HG03575 (cell line): ENCODE measurements around the gene CHRDL2.

ENCODE experiments used
- ATAC-seq: cut with Tn5 transposase; IDR thresholded peaks from one replicate; pipeline ENCODE4 v1.9.1; 2021; ENCODE audit not compliant: unreplicated experiment, insufficient number of reproducible peaks, low FRiP score; ENCODE audit errors: extremely low read depth

Gene CHRDL2

DNA sequence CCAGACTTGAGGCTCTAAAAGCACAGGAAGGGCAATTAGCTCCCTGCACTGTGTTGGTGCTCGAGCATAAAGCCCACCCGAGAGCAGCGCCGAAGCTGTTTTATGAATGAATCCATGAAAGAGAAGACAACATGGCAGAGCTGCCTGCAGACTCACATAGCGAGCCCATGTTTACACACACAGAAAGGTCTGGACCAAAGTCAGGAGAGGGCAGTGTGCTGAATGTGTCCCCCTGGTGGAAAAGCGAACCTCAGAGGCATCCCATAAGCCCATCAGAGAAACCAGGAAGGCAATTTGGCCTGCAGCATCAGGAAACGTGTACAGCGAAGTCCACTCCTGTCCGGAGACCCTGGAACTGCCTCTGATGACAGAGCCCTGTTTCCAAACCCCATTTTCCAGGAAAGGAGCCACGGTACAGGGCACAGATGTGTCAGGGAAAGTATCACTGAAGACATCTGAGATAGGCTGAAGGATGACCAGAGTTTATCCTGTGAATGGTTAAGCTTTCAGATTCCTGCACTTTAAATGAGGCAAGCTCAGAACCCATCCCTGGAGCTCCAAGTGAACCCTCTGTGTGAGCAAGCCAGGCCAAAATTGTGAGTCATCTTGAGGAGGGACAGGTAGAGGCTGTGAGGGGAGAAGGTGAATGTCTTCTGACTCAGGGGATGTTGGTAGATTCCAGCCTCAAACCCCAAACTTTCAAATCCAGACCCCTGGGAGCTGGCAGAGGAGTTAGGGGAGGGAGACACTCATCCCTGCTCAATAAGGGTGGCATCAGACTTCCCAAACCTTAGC, 36.9 kb downstream of the CHRDL2 start:
- no peak for ATAC-seq

GRCh38 chr11:74693531-74693930, 37.7 kb downstream of the CHRDL2 start:
- no peak for ATAC-seq

DNA sequence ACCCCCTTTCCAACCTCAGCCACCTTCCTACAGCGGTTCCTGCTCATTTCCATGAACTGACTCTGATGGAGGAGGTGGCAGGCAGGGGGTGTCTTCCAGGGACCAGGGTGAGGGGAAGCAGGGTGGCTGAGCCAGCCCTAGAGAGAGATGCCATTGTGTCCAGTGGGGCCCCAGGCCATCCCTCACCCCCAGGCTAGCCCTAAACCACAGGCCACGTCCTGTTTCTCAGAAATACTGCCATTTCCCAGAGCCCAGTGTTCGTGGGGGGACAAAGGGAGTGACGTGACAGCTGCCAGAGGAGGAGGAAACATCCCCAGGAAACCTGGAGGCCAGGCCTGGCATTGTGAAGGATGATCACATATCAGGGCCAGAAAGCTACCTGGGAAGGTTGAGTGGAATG, 39.5 kb downstream of the CHRDL2 start:
- no peak for ATAC-seq

DNA sequence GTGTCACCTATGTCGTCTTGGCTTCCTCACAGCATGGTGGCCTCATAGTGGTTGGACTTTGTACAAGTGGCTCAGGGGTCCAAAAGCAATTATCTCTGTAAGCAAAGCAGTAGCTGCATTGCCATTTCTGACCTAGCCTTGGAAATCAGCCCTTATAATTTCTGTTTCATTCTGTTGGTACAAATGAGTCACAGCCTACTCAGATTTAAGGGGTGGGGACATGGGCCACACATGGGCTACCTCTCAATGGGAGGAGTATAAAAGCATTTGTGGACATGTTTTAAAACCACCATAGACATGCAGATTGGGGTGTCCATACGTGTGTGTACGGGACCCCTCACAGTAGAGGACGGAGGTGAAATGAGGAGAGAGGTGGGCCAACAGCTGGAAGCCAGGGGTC, 41.6 kb downstream of the CHRDL2 start:
- no peak for ATAC-seq

- ATAC-seq, result no peak
Measured at GRCh38 chr11:74687237-74688023, 43.8 kb downstream of the CHRDL2 start.

- no peak for ATAC-seq
Measured at GRCh38 chr11:74686792-74687191, 44.4 kb downstream of the CHRDL2 start.

GRCh38 chr11:74685905-74686304, 45.3 kb downstream of the CHRDL2 start:
- no peak for ATAC-seq

DNA sequence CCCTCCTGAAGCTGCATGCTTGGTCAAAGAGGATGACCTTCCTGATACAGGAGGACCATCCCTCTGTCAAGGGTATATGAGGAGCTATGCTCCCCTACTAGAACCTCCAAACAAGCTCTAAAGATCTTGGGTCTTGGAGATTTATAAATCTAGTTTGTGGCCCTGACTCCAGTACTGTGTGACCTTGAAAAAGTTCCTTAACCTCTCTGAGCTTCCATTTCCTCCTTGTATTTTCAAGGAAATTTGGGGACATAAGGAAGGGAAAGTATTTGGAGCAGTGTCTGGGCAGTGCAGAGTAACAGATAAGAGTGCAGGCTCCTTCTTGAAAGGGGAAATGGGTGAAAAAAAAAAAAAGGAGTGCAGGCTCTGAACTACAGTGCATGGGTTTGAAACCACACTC, 45.9 kb downstream of the CHRDL2 start:
- ATAC-seq, result no peak

DNA sequence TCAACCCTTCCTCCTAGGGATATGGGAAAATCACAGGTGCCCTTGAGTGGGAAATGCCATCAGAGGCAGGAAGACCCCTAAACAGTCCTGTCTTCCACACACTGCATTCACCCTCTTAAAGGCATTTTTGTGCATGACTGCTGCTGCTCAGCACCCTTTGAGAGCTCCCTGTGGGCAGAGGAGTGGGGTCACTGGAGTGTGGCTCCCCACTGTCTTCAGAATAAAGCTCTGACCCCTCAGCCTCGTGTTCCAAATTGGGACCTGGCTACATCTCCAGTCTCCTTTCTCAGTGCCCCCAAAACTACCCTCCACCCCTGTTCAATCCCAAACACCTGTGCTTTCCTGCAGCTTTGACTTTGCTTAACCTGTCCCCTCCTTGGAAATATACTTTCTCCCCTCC, 46.6 kb downstream of the CHRDL2 start:
- no peak for ATAC-seq

- no peak for ATAC-seq
Measured at GRCh38 chr11:74683941-74684481, 47.2 kb downstream of the CHRDL2 start.

DNA sequence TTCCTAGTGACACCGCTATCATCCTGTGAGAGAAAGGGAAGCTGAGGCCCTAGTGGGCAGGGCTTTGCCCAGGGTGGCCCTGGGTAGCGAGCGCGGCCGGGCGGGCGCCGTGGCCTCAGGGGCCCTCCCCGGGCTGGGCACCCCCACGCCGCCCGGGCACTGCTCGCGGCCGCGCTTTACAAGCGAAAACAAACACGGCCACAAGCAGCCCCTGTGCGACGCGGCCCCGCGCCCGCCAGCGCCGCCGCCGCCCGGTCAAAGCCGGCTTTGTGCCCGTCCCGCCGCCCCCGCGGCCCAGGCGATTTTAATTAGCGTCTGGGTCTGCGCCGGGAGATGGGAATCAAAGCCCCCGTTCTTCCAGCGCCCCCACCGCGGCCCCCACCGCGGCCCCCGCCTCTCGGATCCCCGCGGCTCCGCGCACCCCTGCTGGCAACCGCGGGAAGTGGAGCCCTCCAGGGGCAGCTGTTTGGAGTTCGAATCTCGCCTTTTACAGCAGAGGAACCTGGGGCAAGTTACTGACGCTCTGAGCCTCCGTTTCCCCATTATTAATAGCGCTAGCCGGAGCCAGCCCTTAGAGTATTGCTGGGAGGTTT, 47.9 kb downstream of the CHRDL2 start:
- no peak for ATAC-seq

DNA sequence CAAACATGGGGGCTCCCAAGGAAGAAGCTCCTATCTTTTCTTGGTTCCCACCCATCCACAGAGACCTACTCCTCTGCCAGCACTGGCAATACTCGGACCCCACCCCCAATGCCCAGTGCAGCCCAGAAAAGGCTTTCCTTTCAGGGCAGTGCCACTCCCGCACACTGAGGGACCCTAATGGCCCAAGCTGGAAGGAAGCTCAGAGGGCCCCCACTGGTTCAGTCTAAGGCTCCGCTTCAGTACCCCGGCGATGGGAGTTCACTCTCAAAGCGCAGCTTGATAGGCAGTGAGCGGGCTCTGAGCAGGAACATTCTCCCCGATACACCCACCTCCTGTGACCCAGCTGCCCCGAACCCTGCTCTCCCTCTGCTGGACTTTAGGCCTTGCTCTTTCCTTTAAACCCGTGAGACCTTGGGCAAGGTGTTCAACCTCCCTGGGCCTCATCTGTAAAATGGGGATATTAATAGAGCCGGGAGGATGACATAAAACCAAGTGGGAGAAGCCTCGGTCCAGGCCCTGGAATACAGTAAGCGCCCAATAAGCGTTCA, 48.4 kb downstream of the CHRDL2 start:
- no peak for ATAC-seq

GRCh38 chr11:74681686-74682651, 49.3 kb downstream of the CHRDL2 start:
- no peak for ATAC-seq

DNA sequence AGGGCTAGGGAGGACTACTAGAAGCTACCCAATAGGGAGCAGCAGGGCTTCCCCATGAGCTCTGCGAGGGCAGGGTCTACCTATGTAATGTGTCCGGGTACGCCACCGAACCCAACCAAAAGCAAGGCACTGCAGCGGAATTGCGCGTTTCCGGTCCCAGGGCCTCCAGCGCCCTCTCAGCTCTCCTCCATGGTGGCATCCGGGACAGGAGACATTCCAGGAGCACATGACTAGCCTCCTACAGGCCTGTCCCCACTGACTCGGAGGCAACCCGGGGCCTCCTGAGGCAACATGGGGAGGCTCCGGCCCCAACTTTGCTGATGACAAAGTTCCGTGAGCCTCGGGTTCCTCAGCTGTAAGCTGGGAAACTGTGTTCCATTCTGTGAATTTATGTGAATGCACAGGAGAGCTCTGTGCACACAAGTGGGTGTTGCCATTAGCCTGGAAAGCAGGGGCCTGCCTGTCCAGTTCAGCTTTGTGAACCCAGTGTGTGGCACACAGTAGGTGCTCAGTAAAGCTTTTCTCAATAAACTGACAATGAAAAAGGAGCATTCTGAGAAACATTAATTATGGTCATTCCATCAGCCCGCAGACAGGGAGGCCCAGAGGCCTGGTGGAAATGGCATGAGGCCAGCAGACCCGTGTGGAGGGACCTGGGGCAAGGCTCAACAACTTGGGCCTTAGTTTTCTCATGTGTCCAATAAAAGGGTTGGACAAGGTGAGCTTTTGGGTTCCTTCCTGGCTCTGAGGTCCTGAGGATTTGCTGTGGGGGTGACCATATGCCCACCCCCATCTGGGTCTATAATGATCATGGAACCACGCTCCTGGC, 50.3 kb downstream of the CHRDL2 start:
- ATAC-seq, result no peak

DNA sequence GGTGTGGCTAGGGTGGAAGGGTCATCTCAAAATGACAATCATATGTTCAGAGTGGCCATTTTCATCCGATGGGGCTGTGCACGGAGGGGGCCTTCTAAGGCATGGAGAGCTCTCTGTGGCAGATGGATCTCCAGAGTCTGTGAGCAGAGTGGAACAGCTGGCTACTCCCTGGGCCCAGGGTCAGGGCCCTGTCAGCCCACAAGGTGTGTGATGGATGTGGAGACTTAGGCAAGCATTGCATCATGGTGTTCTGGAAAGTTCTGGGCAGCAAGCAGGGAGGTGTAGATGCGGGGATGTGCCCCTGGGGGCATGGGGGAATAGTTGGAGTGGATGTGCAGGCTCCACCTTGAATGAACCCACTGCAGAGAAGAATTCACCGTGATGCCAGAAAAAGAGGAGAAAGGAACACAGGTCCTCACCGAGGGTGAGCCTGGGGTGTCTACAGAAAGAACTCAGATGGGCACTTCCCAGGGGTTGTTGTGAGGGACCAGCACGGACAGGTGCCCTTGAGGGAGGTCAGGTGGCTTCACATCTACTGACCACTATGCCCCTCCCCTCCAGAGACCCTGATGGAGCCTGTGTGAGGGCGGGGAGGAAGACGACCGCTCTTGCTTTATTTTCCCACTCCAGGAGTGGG, 51.1 kb downstream of the CHRDL2 start:
- ATAC-seq, result no peak

- ATAC-seq, result no peak
Measured at GRCh38 chr11:74679513-74679865, 51.7 kb downstream of the CHRDL2 start.
